H4 (cell line): ENCODE data around the gene ADSS1. TPM values are rescaled to one million over a fixed set of nuclear protein-coding genes. Genes with fewer than 3 reads are reported as not detected.

Experiments
- DNase-seq: peaks from one replicate; pipeline ENCODE4 v3.0.0-alpha.2; 2015; ENCODE audit warnings: low spot score
- total RNA-seq: library from RNA; depleted of rRNA; stranded (reverse); fragments of >200 nt; shearing (Covaris generic); gene quantifications from 2 replicates; pipeline ENCODE4 v1.2.3, GENCODE V29; 2014; rRNA removed

The ADSS1 gene
- total RNA-seq, 1 experiment from 2014 or later = 3.7 TPM

DNA sequence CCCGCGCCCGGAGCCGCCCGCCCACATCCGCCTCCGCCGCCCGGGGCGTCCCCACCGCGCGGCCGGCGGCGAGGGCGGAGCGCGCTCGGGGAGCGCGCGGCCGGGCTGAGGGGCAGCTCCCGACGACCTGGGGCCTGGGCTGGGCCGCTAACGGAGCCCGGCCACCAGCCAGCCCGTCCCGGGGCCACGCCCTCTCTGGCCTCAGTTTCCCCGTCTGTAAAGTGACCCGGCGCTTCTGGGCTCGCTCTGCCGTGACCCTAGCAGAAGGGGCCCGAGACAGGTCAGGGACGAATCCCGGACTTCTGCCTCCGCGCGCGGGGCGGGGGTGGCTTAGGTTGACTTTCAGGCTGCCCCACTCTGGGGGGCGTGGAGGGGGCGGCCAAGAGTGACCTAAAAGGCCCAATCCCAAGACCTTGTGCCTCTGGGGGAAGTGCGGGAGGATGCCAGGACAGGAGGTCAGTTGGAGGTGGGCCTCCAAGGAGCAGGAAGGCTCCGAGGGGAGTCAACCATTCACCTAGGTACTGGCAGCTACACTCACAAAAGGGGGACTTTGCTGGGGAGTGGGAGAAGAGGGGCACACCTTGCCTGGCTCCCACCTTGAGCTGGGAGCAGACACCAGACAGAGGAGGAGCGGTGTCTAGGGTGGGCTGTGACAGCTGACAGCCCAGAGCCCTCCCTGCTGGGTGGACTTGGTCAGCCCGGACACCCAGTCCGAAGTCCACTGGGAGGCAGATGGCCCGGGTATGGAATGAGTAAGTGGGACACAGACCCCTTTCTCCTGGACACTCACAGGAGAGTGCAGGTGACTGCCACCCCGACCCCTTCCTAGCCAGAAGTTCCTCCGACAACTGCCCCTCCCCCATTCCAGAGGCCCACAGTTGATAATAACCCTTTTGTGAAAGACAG, 72.0 kb downstream of the ADSS1 start:
- no peak for DNase-seq

DNA sequence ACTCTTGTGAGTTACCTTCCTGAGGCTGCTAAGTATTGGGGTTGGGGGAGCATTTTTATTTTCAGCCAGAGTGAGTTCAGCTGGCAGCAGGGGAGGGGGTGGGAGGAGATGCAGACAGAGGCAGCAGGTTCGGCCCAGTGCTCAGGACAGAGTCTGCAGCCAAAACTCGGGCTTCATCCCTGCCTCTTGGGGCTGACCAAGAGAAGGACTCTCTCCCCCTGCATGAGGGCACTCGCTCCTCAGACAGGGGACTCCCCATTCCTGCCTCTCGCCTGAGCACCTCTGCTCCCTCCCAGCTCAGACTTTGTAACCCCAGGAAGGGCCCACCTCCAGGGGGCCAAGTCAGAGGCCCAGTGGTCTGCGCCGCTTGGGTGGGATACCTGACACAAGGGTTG, 72.7 kb downstream of the ADSS1 start:
- DNase-seq = no peak

Other genes starting within 250 kb of the ADSS1 start
- gene C14orf180, start 144.5 kb upstream of the ADSS1 start, total RNA-seq = not detected in 2 replicates
- gene TMEM179, start 119.5 kb upstream of the ADSS1 start, total RNA-seq = not detected in 2 replicates
- gene INF2, start 34.6 kb upstream of the ADSS1 start, total RNA-seq = 13.0 and 16.3 TPM in 2 replicates
- gene SIVA1, start 28.9 kb downstream of the ADSS1 start, total RNA-seq = 286 and 381 TPM in 2 replicates
- gene AKT1, start 71.5 kb downstream of the ADSS1 start, total RNA-seq = 86.5 and 127 TPM in 2 replicates
- gene ZBTB42, start 76.9 kb downstream of the ADSS1 start, total RNA-seq = 0.83 and 2.9 TPM in 2 replicates
- gene CEP170B, start 141.0 kb downstream of the ADSS1 start, total RNA-seq = 3.5 and 5.2 TPM in 2 replicates
- gene PLD4, start 200.7 kb downstream of the ADSS1 start, total RNA-seq = not detected in 2 replicates